ENCODE data around the gene MTX2.

DNA sequence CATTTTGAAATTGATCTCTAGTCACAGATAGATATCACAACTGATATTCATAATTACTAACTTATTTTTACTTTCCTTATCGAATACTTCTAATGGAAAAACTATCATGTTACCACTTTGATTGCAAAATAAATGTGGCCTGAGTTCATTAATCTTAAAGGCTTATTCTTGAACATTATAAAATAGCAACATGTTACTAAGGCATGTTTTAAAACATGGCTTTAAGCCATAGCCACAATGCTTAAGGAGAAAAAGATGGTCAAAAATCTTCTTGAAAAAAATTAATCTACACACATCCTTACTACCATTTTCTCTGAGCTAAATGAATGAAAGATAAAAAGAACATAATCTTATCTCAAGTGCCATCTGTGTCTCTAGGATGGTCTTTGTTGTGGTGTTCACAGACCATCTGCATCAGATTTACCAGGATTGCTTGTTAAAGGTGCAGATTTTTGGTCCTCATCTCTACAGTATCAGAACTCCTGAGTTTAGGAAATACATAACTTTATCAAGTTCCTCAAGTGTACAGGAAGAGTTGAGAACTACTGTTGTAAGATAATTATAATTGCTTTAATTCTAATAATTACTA lies 15.3 kb downstream of the MTX2 start:
- TF ChIP-seq POLR2A (IDR thresholded peaks at IDR 0.05), result no peak
- TF ChIP-seq, protein P1, sequence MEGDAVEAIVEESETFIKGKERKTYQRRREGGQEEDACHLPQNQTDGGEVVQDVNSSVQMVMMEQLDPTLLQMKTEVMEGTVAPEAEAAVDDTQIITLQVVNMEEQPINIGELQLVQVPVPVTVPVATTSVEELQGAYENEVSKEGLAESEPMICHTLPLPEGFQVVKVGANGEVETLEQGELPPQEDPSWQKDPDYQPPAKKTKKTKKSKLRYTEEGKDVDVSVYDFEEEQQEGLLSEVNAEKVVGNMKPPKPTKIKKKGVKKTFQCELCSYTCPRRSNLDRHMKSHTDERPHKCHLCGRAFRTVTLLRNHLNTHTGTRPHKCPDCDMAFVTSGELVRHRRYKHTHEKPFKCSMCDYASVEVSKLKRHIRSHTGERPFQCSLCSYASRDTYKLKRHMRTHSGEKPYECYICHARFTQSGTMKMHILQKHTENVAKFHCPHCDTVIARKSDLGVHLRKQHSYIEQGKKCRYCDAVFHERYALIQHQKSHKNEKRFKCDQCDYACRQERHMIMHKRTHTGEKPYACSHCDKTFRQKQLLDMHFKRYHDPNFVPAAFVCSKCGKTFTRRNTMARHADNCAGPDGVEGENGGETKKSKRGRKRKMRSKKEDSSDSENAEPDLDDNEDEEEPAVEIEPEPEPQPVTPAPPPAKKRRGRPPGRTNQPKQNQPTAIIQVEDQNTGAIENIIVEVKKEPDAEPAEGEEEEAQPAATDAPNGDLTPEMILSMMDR (IDR thresholded peaks at IDR 0.05), result no peak
- TF ChIP-seq POLR2AphosphoS5 (IDR thresholded peaks at IDR 0.05), result no peak

All from stomach (tissue), 4 donors.